IPS-15b (cell line): ENCODE data around the gene SUFU.

Source experiments
- H3K27me3 ChIP-seq: one replicate; pipeline ENCODE4 v1.6.1; 2013; ENCODE audit warnings: low read length; ENCODE audit not compliant: control insufficient read depth, insufficient read depth
- H3K36me3 ChIP-seq: one replicate; pipeline ENCODE4 v1.6.1; 2013; ENCODE audit warnings: low read length; ENCODE audit not compliant: control insufficient read depth, insufficient read depth
- H3K4me1 ChIP-seq: one replicate; pipeline ENCODE4 v1.6.1; 2013; ENCODE audit warnings: mild to moderate bottlenecking, low read length; ENCODE audit not compliant: control insufficient read depth, insufficient read depth
- H3K4me3 ChIP-seq: one replicate; pipeline ENCODE4 v1.5.1; 2013; ENCODE audit warnings: low read depth, low read length
- H3K9ac ChIP-seq: one replicate; pipeline ENCODE4 v1.6.1; 2013; ENCODE audit warnings: low read depth, mild to moderate bottlenecking, low read length
- H3K9me3 ChIP-seq: one replicate; pipeline ENCODE4 v1.6.1; 2013; ENCODE audit warnings: mild to moderate bottlenecking, low read length; ENCODE audit not compliant: control insufficient read depth, insufficient read depth

SUFU gene

DNA sequence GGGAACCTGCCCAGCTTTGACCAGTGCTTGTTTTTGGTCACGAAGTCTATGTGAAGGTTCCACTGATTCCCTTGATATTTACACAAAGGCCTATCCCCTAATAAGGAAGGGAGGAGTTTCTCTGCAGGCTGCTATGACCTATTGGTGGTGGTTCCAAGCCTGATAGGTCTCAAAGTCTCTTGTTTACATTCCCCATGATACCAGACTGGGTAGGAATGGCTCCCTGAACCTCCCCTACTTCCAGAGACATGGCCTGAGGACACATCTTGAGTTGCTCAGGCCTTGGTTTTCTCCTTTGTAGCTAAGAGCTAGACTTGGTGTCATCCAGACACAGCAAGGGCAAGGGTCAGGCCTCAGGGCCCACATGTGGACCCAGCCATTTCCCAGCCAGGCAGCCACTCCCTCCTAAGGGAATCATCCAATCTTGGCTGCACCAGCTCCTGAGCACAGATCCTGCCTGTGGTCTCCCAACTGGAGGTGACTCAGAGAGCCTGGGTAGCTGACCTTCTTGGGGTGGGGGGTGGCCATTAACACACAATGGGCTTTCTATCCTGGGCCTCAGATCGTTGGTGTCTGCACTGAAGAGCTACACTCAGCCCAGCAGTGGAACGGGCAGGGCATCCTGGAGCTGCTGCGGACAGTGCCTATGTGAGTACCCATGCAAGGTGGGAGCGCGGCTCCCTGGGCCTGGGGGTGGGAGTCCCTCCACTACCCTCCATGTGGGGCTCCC is 89.5 kb downstream of the SUFU start:
- Histone ChIP-seq H3K9ac (no peak overlapping the region), H3K27me3 (no peaks in the 10 kb centered on the region), H3K4me3 (no peak overlapping the region), H3K9me3 (no peaks in the 10 kb centered on the region), H3K36me3 (no peaks in the 10 kb centered on the region), H3K4me1 (peaks cover 6% of the 10 kb centered on the region)

DNA sequence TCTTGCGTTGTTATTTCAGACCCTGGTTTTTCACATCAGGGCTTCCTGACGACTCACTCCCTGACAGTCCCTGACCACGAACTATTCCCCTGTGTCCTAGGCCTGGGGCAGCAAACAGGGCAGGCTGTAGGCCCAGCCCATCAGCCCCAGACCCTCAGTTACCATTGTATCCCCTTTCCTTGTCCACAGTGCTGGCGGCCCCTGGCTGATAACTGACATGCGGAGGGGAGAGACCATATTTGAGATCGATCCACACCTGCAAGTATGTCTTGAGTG is 90.0 kb downstream of the SUFU start:
- no peaks in the 10 kb centered on the region for H3K9me3 ChIP-seq
- H3K9ac ChIP-seq: no peak overlapping the region
- H3K4me3 ChIP-seq: no peak overlapping the region
- no peaks in the 10 kb centered on the region for H3K36me3 ChIP-seq
- H3K27me3 ChIP-seq: no peaks in the 10 kb centered on the region
- peaks cover 6% of the 10 kb centered on the region for H3K4me1 ChIP-seq

DNA sequence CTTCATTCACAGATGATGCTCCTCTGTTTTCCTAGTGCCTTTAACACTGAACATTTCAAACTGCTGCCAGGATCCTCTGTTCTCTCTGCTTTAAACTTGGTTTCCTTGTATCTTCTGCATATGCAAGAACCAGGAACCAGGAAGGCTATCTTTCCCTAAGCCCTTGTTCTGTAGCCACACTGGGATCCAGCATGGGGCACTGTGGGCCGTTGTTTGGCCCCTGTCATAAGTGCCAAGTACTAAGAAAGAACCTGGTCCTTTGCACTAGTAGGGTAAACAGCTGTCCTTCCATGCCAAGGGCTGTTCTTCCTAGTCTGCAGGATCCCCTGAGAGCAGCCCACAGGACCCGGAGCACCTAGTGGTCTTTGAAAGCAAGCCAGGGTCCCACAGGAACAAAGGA is 91.5 kb downstream of the SUFU start:
- Histone ChIP-seq H3K27me3 (no peaks in the 10 kb centered on the region), H3K36me3 (no peaks in the 10 kb centered on the region), H3K4me3 (no peak overlapping the region), H3K9me3 (no peaks in the 10 kb centered on the region), H3K4me1 (peaks cover 6% of the 10 kb centered on the region), H3K9ac (no peak overlapping the region)

DNA sequence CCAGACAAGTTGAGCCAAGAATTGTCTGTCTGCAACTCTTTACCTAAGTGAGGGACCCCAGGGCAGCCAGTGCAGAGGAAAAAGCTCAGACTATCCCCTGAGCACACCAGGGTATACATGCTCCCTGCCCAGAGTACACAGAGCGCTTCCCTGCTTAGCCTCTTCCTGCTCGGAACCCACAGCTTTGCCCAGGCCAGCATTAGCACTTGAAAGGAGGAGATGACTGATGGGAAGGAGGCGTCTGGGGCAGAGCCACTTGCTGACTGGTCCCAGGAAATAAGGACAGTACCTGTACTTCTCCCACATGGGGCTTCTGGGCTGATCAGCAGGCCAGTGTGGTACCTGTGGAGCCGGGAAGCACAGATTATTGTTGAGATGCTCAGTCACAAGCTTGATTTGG is 92.1 kb downstream of the SUFU start:
- Histone ChIP-seq H3K4me3 (no peak overlapping the region), H3K9ac (no peak overlapping the region), H3K4me1 (peaks cover 6% of the 10 kb centered on the region), H3K9me3 (no peaks in the 10 kb centered on the region), H3K27me3 (no peaks in the 10 kb centered on the region), H3K36me3 (no peaks in the 10 kb centered on the region)

DNA sequence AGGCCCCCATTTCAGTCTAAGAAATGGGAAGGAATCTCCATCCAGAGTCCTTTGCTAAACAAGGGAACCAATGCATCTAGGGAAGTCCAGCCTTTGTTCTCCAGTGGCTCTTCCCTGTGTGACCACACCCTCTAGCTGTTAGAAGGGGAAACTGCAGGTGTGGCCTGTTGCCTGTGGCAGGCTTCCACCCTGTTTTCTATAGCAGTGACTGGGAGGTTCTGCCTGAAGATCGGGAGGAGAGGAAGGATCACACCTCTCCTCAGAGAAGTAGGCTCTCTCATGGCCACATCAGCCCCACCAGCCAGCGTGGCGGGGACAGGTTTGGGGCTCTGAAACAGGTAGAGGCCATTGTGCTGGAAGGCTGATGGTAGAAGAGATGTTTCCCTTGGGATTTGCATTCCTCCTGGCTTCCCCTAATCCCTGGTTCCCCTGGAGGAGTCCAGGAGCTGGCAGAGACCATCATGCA is 92.8 kb downstream of the SUFU start:
- no peaks in the 10 kb centered on the region for H3K9me3 ChIP-seq
- peaks cover 6% of the 10 kb centered on the region for H3K4me1 ChIP-seq
- H3K9ac ChIP-seq: no peak overlapping the region
- no peaks in the 10 kb centered on the region for H3K36me3 ChIP-seq
- H3K27me3 ChIP-seq: no peaks in the 10 kb centered on the region
- H3K4me3 ChIP-seq: no peak overlapping the region

DNA sequence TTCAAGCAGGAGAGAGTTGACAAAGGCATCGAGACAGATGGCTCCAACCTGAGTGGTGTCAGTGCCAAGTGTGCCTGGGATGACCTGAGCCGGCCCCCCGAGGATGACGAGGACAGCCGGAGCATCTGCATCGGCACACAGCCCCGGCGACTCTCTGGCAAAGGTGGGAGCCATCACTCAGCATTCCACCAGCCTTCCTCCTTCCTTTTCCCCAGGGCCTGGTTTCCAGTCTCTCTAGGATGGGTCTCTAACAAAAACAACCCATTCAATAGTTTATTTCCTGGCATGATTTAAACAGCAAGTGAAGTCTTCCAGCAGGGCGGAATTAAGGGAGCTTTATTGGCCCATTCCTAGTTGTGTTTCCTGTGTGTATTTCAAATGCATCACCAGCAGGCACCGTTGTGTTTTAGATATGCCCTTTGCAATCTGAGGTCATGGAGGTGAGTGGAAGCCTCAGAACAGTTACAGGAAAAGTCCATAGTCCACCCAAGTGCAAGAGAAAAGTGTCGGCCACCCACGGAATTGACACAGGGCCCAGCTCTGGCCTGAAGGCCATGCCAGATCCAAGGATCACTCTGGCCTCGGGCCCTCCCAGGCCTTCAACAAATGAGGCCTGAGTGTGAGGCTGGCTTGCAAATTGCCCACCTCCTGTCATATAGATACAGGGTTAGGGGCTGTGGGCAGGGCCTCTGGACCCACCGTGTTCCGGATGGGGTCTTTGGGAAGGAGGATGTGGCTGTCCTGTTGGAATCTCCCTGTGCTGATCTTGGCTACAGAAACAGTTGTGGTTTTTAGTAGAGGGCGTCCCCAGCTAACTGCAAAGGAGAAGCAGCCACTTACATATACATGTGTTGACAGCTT is 93.6 kb downstream of the SUFU start:
- Histone ChIP-seq H3K27me3 (no peaks in the 10 kb centered on the region), H3K4me1 (peaks cover 6% of the 10 kb centered on the region), H3K9ac (no peak overlapping the region), H3K4me3 (no peak overlapping the region), H3K36me3 (no peaks in the 10 kb centered on the region), H3K9me3 (no peaks in the 10 kb centered on the region)

DNA sequence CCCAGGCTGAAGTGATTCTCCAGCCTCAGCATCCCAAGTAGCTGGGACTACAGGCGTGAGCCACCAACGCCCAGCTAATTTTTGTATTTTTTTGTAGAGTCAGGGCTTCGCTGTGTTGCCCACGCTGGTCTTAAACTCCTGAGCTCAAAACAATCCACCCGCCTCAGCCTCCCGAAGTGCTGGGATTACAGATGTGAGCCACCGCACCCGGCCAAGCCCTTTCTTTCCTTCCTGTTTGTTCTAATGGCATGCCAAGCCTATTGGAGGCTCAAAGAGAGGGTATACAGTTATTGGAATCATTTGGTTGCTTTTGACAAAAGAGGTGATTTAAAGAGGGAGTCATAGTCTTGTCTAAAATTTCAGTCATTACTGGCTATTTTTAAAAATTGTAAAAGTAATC is 94.5 kb downstream of the SUFU start:
- Histone ChIP-seq H3K36me3 (no peaks in the 10 kb centered on the region), H3K4me1 (peaks cover 6% of the 10 kb centered on the region), H3K4me3 (no peak overlapping the region), H3K9me3 (no peaks in the 10 kb centered on the region), H3K9ac (no peak overlapping the region), H3K27me3 (no peaks in the 10 kb centered on the region)

DNA sequence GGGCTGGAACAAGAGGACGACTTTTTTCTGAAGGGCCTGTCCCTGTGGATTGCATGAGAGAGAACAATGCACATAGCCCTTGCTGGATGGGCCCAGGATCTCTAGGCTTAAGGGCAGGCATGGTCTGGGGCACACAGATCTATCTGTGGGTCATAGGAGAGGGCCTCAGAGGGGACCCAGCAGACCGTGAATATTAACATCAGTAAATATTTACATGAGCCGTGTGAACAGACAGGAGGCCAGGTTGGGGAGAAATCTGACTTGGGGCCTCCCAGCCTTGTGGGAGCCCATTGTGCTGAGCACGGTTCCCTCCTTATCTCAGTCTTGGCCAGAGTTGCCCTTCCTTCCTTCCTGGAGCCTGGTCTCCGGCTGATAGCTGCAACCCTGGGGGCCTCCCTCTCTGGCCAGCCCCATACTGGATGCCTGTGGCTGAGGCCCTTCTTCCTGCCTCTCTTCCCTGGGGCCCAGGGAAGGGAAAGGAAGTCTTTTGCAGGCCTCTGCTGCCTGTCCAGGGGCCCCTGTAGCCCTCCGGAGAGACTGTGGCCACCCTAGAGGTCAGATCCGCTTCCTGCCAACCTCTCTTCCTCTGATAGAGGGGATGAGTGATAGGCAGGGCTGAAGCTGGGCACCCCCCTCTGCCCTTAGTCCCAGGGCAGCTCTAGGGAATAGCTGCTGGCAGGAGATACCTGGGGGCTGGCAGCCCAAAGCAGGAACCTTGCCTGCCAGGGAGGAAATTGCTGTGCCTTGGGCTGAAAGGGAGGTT is 96.0 kb downstream of the SUFU start:
- Histone ChIP-seq H3K36me3 (no peaks in the 10 kb centered on the region), H3K27me3 (no peaks in the 10 kb centered on the region), H3K4me1 (peaks cover 6% of the 10 kb centered on the region), H3K4me3 (no peak overlapping the region), H3K9me3 (no peaks in the 10 kb centered on the region), H3K9ac (no peak overlapping the region)

DNA sequence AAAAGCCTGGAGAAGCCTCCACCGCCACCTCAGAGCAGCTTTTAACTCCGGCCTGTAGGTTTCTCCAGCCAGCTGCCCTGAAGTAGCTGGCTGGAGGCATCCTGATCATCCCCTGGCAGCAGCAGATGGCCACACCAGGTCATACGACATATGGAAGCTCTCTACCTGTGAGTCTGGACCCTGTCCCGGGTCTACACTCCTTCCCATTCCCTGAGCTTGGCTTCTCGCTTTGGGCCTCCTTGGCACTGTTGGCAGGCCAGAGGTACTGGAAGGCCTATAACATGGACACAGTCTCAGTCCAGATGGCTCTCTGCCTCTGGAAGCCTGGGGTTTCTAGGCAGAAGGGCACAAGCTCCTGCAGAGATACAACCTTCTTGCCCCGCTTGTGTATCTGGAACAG is 97.0 kb downstream of the SUFU start:
- no peak overlapping the region for H3K9ac ChIP-seq
- no peaks in the 10 kb centered on the region for H3K9me3 ChIP-seq
- no peaks in the 10 kb centered on the region for H3K27me3 ChIP-seq
- no peak overlapping the region for H3K4me3 ChIP-seq
- H3K4me1 ChIP-seq: peaks cover 6% of the 10 kb centered on the region
- no peaks in the 10 kb centered on the region for H3K36me3 ChIP-seq

DNA sequence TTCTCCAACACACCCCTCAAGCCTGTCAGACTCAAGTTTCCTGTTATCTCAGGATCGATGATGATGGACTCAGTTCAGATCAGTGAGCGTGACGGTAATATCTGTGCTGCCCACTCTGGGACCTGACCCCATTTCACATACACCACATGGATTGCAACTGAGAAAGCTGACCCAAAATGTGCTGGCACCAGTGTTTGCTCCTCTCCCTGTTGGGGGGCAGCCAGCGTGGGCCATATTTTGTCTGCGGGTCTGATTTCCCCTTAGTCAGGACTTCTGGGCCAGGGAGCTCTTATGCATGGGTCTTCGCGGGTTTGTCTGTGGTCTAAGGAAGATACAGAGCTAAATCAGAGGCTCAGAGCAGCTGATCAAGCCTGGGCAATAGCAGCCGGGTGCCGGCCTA is 97.9 kb downstream of the SUFU start:
- Histone ChIP-seq H3K36me3 (no peaks in the 10 kb centered on the region), H3K4me3 (no peak overlapping the region), H3K27me3 (no peaks in the 10 kb centered on the region), H3K4me1 (no peaks in the 10 kb centered on the region), H3K9ac (no peak overlapping the region), H3K9me3 (no peaks in the 10 kb centered on the region)

DNA sequence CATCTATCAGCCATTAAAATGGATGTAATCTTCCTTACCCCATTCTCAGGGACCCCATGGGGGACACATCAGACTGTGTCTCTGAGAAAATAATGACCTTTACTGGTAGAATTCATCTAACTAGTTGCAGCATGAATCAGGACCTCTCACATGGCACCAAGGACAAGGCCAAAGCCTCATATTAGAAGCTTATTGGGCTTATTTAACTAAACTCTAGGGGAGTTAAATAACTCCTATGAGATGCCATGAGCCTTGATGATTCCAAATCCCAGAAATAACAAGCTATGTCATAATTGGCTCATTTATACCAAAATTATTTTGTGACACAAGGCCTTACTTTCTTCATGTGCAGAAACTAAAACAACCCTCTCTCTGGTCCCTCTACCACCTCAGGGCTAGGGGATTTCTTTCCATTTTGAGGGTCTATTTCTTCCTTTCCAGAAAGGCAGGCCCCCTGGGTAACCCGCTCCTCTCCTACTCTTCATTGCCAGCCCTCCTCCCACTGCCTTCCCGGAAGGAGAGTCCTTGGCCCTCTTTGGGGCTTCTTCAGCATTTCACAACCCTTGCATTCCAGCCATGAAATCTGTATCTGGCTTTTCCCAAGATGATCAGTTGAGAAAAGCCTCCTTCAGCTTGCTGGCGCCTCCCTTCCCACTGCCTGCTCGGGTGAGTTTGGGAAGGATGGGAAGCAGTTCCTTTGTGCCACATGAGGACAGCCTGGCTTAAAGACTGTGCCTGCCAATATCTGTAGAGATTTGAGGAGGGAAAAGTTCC is 98.7 kb downstream of the SUFU start:
- Histone ChIP-seq H3K9me3 (no peaks in the 10 kb centered on the region), H3K36me3 (no peaks in the 10 kb centered on the region), H3K27me3 (no peaks in the 10 kb centered on the region), H3K4me3 (no peak overlapping the region), H3K4me1 (no peaks in the 10 kb centered on the region), H3K9ac (no peak overlapping the region)
